ENCODE results near the gene ITIH5. TPM values are rescaled to one million over a fixed set of nuclear protein-coding genes. Genes with fewer than 3 reads are reported as not detected.

ITIH5 gene
- total RNA-seq, 1 donor from 2014 or later = 34.0 TPM

- H3K27ac Mint-ChIP-seq = no peak overlapping the region
- peaks cover 7% of the 10 kb centered on the region for H3K27me3 Mint-ChIP-seq
- no peaks in the 10 kb centered on the region for H3K36me3 Mint-ChIP-seq
Measured at GRCh38 chr10:7547206-7547605, 119.6 kb downstream of the ITIH5 start.

GRCh38 chr10:7546385-7546967, 120.3 kb downstream of the ITIH5 start:
- TF ChIP-seq, protein P1, sequence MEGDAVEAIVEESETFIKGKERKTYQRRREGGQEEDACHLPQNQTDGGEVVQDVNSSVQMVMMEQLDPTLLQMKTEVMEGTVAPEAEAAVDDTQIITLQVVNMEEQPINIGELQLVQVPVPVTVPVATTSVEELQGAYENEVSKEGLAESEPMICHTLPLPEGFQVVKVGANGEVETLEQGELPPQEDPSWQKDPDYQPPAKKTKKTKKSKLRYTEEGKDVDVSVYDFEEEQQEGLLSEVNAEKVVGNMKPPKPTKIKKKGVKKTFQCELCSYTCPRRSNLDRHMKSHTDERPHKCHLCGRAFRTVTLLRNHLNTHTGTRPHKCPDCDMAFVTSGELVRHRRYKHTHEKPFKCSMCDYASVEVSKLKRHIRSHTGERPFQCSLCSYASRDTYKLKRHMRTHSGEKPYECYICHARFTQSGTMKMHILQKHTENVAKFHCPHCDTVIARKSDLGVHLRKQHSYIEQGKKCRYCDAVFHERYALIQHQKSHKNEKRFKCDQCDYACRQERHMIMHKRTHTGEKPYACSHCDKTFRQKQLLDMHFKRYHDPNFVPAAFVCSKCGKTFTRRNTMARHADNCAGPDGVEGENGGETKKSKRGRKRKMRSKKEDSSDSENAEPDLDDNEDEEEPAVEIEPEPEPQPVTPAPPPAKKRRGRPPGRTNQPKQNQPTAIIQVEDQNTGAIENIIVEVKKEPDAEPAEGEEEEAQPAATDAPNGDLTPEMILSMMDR (conservative IDR thresholded peaks at IDR 0.05) = no peak
- no peak for DNase-seq (ENCODE audit: extremely low spot score, unreplicated experiment)
- H3K9me3 Mint-ChIP-seq = no peaks in the 10 kb centered on the region
- H3K27ac Mint-ChIP-seq = peak overlapping the region; percentile 28
- H3K4me3 Mint-ChIP-seq = peak overlapping the region; percentile 5
- no peaks in the 10 kb centered on the region for H3K36me3 Mint-ChIP-seq
- H3K4me1 Mint-ChIP-seq (ENCODE audit: unreplicated experiment) = peaks cover 57% of the 10 kb centered on the region
- peaks cover 4% of the 10 kb centered on the region for H3K27me3 Mint-ChIP-seq

More at GRCh38 chr10:7547206-7547605, 119.6 kb downstream of the ITIH5 start:
- no peaks in the 10 kb centered on the region for H3K9me3 Mint-ChIP-seq
- DNase-seq (ENCODE audit: extremely low spot score, unreplicated experiment) = no peak
- peaks cover 57% of the 10 kb centered on the region for H3K4me1 Mint-ChIP-seq (ENCODE audit: unreplicated experiment)
- TF ChIP-seq, protein P1 (conservative IDR thresholded peaks at IDR 0.05) = no peak
- H3K4me3 Mint-ChIP-seq = no peak overlapping the region

- H3K4me3 Mint-ChIP-seq = no peak overlapping the region
- H3K9me3 Mint-ChIP-seq = no peaks in the 10 kb centered on the region
- H3K36me3 Mint-ChIP-seq = no peaks in the 10 kb centered on the region
- peaks cover under 1% of the 10 kb centered on the region for H3K27me3 Mint-ChIP-seq
- peaks cover 59% of the 10 kb centered on the region for H3K4me1 Mint-ChIP-seq (ENCODE audit: unreplicated experiment)
- TF ChIP-seq, protein P1 (conservative IDR thresholded peaks at IDR 0.05) = no peak
- H3K27ac Mint-ChIP-seq = no peak overlapping the region
- no peak for DNase-seq (ENCODE audit: extremely low spot score, unreplicated experiment)
Measured at GRCh38 chr10:7545792-7546191, 121.0 kb downstream of the ITIH5 start.

GRCh38 chr10:7545261-7545660, 121.5 kb downstream of the ITIH5 start:
- Mint-ChIP-seq H3K27ac (no peak overlapping the region), H3K4me3 (no peak overlapping the region), H3K4me1 (ENCODE audit: unreplicated experiment) (peaks cover 57% of the 10 kb centered on the region), H3K9me3 (no peaks in the 10 kb centered on the region), H3K36me3 (no peaks in the 10 kb centered on the region), H3K27me3 (no peaks in the 10 kb centered on the region)
- no peak for DNase-seq (ENCODE audit: extremely low spot score, unreplicated experiment)
- TF ChIP-seq, protein P1 (conservative IDR thresholded peaks at IDR 0.05) = no peak

DNA sequence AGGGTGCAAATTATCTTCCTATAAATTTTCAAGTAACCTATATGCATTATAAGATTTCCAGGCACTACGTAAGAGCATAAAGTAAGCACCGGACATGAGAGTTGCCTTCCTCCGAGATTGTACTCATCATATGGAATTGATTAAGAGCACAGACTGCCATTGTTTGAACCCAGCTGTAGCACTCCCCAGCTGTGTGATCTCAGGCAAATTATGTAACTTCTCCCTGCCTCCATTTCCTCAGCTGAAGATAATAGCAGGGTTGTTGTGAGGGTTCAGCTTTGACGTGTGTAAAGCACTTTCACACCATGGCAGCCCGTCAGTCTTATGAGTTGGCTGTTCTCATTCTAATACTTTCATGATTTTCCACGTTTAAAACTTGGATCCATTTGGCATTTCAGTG, 122.6 kb downstream of the ITIH5 start:
- no peak for DNase-seq (ENCODE audit: extremely low spot score, unreplicated experiment)
- TF ChIP-seq, protein P1 (conservative IDR thresholded peaks at IDR 0.05) = no peak
- Mint-ChIP-seq H3K9me3 (peaks cover 4% of the 10 kb centered on the region), H3K4me3 (no peak overlapping the region), H3K36me3 (peaks cover 4% of the 10 kb centered on the region), H3K27me3 (peaks cover under 1% of the 10 kb centered on the region), H3K27ac (peak overlapping the region; percentile 16), H3K4me1 (ENCODE audit: unreplicated experiment) (peaks cover 64% of the 10 kb centered on the region)
